HEK293 (cell line): ENCODE measurements around the gene C6orf58.

ENCODE experiments used
- KLF1 ChIP-seq: fragments of 450-650 bp; formaldehyde crosslinking; IDR thresholded peaks from 2 replicates; pipeline ENCODE4 v1.5.1; 2016; ENCODE audit warnings: missing biosample characterization, missing genetic modification characterization
- YY1 ChIP-seq: fragments of 450-650 bp; formaldehyde crosslinking; IDR thresholded peaks from 2 replicates; pipeline ENCODE4 v1.5.1; 2018; ENCODE audit warnings: missing biosample characterization, missing genetic modification characterization
- ZNF24 ChIP-seq: fragments of 450-650 bp; formaldehyde crosslinking; IDR thresholded peaks from 2 replicates; pipeline ENCODE4 v1.5.1; 2016; ENCODE audit warnings: missing biosample characterization, missing genetic modification characterization
- ZNF350 ChIP-seq: fragments of 450-650 bp; formaldehyde crosslinking; IDR thresholded peaks from 2 replicates; pipeline ENCODE4 v1.5.0; 2017; ENCODE audit warnings: missing biosample characterization, mild to moderate bottlenecking, missing genetic modification characterization
- ZNF501 ChIP-seq: fragments of 450-650 bp; formaldehyde crosslinking; IDR thresholded peaks from 2 replicates; pipeline ENCODE4 v1.5.1; 2016; ENCODE audit warnings: missing biosample characterization, missing genetic modification characterization
- TF ChIP-seq, protein P1 (sequence below): fragments of 450-650 bp; formaldehyde crosslinking; IDR thresholded peaks from 2 replicates; pipeline ENCODE4 v1.5.1; 2016; ENCODE audit warnings: missing biosample characterization, missing genetic modification characterization

DNA sequence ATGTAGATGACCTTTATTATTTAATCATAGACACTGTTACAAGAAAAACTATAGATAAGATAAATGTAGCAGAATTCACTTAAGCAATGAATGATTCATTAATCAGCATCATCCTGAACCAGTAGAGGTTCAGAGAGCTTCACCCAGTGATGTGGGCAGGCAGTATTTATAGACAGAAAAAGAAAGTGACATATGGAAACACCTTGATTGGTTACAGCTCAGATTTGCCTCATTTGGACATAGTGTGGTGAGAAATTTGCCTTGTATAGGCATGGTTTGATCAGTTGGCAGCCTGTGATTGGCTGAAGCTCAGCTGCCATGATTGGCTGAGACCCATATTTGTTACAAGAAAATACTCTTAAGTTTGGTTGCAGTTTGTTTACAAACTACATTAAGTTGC lies 4.6 kb downstream of the C6orf58 start:
- TF ChIP-seq ZNF350 (tag by site-specific recombination) (no peak), YY1 (tag by site-specific recombination) (no peak), KLF1 (no peak), ZNF24 (tag by site-specific recombination) (no peak), ZNF501 (tag by site-specific recombination) (no peak)
- TF ChIP-seq, protein P1, sequence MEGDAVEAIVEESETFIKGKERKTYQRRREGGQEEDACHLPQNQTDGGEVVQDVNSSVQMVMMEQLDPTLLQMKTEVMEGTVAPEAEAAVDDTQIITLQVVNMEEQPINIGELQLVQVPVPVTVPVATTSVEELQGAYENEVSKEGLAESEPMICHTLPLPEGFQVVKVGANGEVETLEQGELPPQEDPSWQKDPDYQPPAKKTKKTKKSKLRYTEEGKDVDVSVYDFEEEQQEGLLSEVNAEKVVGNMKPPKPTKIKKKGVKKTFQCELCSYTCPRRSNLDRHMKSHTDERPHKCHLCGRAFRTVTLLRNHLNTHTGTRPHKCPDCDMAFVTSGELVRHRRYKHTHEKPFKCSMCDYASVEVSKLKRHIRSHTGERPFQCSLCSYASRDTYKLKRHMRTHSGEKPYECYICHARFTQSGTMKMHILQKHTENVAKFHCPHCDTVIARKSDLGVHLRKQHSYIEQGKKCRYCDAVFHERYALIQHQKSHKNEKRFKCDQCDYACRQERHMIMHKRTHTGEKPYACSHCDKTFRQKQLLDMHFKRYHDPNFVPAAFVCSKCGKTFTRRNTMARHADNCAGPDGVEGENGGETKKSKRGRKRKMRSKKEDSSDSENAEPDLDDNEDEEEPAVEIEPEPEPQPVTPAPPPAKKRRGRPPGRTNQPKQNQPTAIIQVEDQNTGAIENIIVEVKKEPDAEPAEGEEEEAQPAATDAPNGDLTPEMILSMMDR, result no peak
